Neuron (in vitro differentiated cells): ENCODE measurements around the gene CD302.

Experiments
- H2AFZ ChIP-seq: one replicate; pipeline ENCODE4 v1.6.1; 2013; ENCODE audit warnings: low read depth, mild to moderate bottlenecking, inconsistent platforms, low read length, moderate library complexity
- H3K27me3 ChIP-seq: one replicate; pipeline ENCODE4 v1.6.1; 2013; ENCODE audit warnings: low read length; ENCODE audit not compliant: insufficient read depth
- H3K36me3 ChIP-seq: one replicate; pipeline ENCODE4 v1.6.1; 2013; ENCODE audit warnings: low read length; ENCODE audit not compliant: insufficient read depth
- H3K4me1 ChIP-seq: one replicate; pipeline ENCODE4 v1.6.1; 2013; ENCODE audit warnings: low read length; ENCODE audit not compliant: insufficient read depth
- H3K4me3 ChIP-seq: 2 replicates; pipeline ENCODE4 v1.5.1; 2013; ENCODE audit warnings: mild to moderate bottlenecking, low read length, moderate library complexity
- H3K9me3 ChIP-seq: one replicate; pipeline ENCODE4 v1.6.1; 2013; ENCODE audit warnings: low read length

The CD302 gene

DNA sequence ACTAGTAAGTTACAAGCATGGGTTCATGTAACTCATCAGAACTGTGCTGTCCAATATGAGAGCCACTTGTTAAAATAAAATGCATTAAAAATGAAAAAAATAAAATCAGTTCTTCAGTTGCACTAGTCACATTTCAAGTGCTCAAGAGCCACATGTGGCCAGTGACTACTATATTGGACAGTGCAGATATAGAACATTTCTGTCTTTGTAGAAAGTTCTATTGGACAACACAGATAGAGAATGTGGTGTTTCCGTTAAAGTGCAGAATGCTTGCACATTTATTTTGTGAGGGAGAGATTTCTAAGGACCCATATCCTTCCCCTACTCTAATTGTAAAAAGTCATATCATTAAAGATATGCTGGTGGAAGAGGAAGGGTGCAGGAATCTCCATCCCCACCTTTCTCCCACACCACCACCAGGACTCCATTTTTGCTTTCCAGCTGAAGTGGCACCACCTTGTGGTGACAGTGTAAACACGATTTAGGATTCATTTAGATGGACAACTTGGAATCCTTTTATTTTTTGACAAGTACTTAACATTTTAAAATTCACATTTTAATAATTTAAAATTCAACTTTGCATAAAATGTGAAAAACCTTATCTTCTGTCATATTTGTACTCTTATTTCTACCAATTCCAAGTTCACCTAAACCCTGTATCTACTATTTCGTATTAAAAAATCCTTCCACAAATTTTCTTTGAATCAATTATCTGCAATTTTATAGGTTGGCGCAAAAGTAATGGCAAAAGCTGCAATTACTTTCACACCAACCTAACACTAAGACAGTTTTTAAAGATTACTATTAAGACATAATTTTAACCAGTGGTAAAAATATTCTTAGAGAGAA lies 9.4 kb upstream of the CD302 start:
- Histone ChIP-seq H3K4me1 (peaks cover 5% of the 10 kb centered on the region), H3K27me3 (no peaks in the 10 kb centered on the region), H3K4me3 (no peak overlapping the region), H3K36me3 (no peaks in the 10 kb centered on the region), H3K9me3 (no peaks in the 10 kb centered on the region), H2AFZ (no peak overlapping the region)

DNA sequence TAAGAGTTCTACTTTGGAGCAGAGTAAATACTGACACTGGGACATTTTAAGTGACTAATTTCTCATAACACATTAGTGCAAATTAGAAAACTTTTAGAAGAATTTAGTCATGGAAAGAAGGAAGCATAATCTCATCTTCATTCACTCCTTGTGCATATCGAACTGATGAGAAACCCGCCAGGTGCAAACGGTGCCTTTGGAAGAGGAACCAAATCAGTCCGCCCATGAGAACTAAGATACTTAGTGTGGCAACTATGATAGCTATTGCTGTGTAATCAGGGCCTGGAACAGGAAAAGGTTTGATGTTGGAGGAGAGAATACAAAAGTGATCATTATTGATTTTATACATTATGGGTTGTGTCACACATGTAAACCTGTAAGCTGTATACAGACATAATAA lies 6.9 kb upstream of the CD302 start:
- Histone ChIP-seq H2AFZ (no peak overlapping the region), H3K9me3 (no peaks in the 10 kb centered on the region), H3K27me3 (no peaks in the 10 kb centered on the region), H3K4me1 (no peaks in the 10 kb centered on the region), H3K36me3 (no peaks in the 10 kb centered on the region), H3K4me3 (no peak overlapping the region)

DNA sequence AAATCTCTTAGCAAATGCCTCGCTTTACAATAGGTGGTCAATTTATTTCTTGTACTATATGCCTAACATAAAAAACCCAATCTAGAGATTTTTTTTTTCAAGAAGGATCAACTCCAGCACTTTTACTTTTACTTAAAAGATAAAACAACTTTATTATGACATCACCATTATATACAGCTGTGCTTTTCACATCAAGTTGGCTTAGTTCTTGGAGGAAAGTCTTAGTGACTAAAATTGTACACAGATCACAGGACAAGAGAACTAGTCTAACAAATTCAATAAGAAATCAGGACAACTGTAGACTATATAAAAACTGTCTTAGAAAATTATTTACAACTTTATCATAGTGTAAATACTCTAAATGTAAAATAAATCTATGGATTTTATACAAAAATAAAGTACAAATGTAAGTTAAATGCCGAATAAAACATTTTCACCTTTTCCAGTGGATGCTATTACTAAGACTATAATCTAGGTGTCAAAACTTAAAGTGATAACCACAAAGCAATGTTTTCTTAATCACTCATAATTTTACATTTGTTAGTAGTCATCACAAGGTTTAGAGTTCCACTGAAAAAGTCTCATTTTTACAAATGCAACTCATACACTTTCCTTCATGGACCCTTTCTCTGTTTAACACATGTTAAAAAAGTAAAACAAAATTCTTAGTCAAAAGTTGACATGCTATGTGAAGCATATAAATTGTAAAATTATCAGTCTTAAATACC lies 5.4 kb upstream of the CD302 start:
- Histone ChIP-seq H3K36me3 (no peaks in the 10 kb centered on the region), H3K9me3 (no peaks in the 10 kb centered on the region), H2AFZ (no peak overlapping the region), H3K4me1 (no peaks in the 10 kb centered on the region), H3K27me3 (peaks cover 6% of the 10 kb centered on the region), H3K4me3 (no peak overlapping the region)

DNA sequence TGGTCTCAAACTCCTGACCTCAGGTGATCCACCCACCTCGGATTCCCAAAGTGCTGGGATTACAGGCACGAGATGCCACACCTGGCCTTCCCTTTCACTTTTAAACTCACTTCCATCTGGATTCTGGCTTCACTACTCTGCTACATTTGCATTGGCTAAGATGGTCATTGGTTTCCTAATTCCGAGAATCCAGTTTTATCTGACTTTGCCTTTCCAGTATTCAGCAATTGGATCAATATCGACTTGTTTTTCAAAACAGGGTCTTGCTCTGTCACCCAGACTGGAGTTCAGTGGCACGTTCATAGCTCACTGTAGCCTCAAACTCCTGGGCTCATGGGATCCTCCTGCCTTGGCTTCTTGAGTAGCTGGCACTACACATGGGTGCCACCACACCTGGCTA lies 4.7 kb upstream of the CD302 start:
- Histone ChIP-seq H2AFZ (no peak overlapping the region), H3K4me3 (no peak overlapping the region)

DNA sequence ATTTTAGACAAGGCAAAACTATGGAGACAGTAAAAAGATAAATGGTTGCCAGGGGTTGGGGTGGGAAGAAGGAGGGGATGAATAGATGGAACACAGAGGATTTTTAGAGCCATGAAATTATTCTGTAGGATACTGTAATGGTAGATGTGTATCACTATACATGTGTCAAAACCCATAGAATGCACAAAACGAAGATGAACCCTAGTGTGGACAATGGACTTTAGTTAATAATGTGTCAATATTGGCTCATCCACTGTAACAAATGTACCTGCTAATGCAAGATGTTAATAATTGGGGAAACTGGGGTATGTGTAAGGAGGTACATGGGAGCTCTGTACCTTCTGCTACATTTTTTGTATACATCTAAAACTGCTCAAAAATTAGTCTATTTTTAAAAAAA lies 1.8 kb upstream of the CD302 start:
- H3K4me3 ChIP-seq = no peak overlapping the region
- no peaks in the 10 kb centered on the region for H3K9me3 ChIP-seq
- no peaks in the 10 kb centered on the region for H3K36me3 ChIP-seq
- no peak overlapping the region for H2AFZ ChIP-seq
- H3K27me3 ChIP-seq = peaks cover 18% of the 10 kb centered on the region
- no peaks in the 10 kb centered on the region for H3K4me1 ChIP-seq

More for the DNA sequence above, 4.7 kb upstream of the CD302 start:
- no peaks in the 10 kb centered on the region for H3K4me1 ChIP-seq
- peaks cover 9% of the 10 kb centered on the region for H3K27me3 ChIP-seq
- no peaks in the 10 kb centered on the region for H3K9me3 ChIP-seq
- H3K36me3 ChIP-seq = no peaks in the 10 kb centered on the region

DNA sequence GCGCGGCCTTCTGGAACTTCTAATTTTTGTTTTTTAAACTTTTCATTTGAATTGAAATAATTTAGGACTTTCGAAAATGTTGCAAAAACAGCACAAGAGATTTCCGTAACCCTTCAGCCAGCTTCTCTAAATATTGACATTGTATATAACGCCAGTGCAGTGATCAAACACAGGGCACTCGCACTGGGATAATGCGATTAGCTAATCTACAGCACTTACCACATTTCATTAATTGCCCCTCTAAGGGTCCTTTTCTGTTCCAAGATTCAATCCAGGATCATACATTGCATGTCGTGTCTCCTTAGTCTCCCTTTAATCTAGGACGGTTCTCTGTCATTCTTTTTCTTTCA lies 343 bp upstream of the CD302 start:
- no peaks in the 10 kb centered on the region for H3K4me1 ChIP-seq
- H3K36me3 ChIP-seq = no peaks in the 10 kb centered on the region
- H3K4me3 ChIP-seq = no peak overlapping the region
- no peak overlapping the region for H2AFZ ChIP-seq
- peaks cover 18% of the 10 kb centered on the region for H3K27me3 ChIP-seq
- H3K9me3 ChIP-seq = no peaks in the 10 kb centered on the region

DNA sequence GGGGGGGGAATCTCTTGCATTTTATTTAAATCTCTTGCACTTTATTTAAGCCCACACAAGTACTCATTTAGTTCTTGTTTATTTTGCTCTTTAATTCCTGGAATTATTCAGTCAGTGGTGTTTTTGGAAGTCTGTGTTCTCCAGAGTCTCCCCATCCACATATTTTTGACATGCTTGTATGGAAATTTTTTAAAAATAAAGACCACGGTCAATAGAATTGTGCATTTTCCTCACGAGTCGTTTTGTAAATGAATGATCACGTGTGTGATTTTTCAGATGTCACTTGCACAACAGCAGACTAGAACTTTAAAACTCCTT lies 824 bp downstream of the CD302 start:
- no peaks in the 10 kb centered on the region for H3K4me1 ChIP-seq
- no peak overlapping the region for H3K4me3 ChIP-seq
- H3K27me3 ChIP-seq = peaks cover 18% of the 10 kb centered on the region
- no peak overlapping the region for H2AFZ ChIP-seq
- H3K36me3 ChIP-seq = no peaks in the 10 kb centered on the region
- no peaks in the 10 kb centered on the region for H3K9me3 ChIP-seq

DNA sequence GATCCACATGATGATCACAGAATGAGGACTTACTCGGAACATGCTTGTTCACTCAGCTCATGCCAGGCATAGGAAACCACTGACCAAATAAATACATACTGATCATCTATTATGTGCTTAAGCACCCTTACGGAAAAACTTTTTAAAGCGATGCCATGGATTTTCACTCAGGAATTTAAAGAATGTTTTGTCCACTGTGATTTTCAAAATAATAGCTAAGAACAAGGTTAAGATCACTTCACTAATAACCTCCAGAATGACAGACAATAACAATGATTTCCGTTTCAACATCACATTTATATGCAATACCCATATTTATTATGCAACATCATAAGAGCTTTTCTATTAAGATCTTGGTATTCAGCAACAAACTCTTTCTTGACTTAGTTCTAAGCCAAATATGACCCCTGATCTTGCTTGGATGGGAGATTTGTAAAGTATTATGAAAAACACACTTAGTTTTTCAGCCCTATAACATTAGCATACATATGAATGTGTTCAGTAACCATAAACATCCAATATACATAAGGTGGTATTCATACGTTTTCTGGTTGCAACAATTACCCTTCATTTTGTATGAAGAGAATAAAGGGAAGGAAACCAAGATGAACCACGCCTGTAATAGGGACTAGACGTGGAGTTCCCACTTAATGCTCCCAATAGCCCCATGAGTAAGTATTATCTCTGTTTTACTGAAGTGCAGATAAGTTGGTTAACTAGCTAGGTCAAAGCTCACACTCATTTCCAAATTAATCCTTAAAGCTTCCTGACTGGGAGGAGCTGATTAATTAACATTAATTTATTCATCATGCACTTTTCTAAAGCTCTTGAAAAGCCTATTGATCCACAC lies 1.9 kb downstream of the CD302 start:
- Histone ChIP-seq H3K36me3 (no peaks in the 10 kb centered on the region), H3K4me3 (no peak overlapping the region), H3K4me1 (no peaks in the 10 kb centered on the region), H3K9me3 (no peaks in the 10 kb centered on the region), H2AFZ (no peak overlapping the region), H3K27me3 (peaks cover 18% of the 10 kb centered on the region)

DNA sequence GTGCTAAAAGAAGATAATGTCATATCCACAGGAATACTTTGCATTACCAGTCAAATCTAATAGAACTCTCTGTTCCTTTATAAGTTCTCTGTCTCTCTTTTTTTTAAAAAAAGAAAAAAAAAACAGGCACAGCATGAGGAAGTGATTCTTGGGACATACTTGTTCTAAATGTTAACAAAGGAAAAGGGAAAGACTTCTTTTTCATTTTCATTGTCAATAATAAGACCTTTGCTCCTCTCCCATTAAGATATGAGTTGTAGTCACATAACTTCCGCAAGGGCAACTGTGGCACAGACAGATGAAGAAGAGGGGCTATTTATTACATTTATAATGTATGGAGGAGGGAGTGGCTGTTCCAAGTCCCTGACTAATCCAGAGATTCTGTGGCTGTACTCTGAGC lies 4.7 kb downstream of the CD302 start:
- H3K9me3 ChIP-seq = no peaks in the 10 kb centered on the region
- H3K4me1 ChIP-seq = no peaks in the 10 kb centered on the region
- H2AFZ ChIP-seq = no peak overlapping the region
- no peak overlapping the region for H3K4me3 ChIP-seq
- H3K27me3 ChIP-seq = peaks cover 12% of the 10 kb centered on the region
- no peaks in the 10 kb centered on the region for H3K36me3 ChIP-seq

DNA sequence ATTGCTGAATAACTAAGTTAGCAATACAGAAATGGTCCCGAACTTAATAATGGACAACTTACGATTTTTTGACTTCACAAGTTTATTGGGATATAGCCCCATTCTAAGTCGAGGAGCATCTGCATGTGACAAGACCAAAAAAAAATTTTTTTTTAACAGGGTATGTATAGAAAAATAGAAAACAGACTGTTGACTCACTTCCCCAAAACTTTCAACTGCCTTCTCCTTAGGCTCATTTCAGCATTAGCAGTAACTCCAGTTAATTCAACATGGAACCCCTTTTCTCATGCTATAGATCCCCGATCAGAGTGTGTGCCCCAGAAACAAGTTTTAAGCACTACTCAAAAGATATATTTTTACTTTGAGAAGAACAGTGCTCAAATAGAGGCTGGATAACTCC lies 5.4 kb downstream of the CD302 start:
- no peak overlapping the region for H3K4me3 ChIP-seq
- H3K4me1 ChIP-seq = no peaks in the 10 kb centered on the region
- no peaks in the 10 kb centered on the region for H3K36me3 ChIP-seq
- no peaks in the 10 kb centered on the region for H3K9me3 ChIP-seq
- peaks cover 7% of the 10 kb centered on the region for H3K27me3 ChIP-seq
- no peak overlapping the region for H2AFZ ChIP-seq

DNA sequence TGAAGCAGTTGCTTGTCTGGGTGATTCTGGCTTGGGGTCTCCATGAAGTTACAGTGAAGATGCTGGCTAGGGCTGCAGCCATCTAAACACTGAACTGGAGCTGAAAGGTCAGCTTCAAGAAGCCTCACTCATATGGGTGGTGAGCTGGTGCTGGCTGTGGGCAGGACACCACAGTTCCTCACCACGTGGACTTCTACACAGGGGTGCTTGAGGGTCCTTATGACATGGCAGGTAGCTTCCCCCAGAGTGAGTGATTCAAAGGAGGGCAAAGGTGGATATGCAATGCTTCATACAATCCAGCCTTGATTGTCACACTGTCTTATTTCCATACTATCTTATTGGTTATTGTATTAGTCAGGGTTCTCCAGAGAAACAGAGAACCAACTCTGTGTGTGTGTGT lies 6.0 kb downstream of the CD302 start:
- H3K9me3 ChIP-seq = no peaks in the 10 kb centered on the region
- no peaks in the 10 kb centered on the region for H3K36me3 ChIP-seq
- no peak overlapping the region for H2AFZ ChIP-seq
- H3K4me1 ChIP-seq = no peaks in the 10 kb centered on the region
- no peak overlapping the region for H3K4me3 ChIP-seq
- H3K27me3 ChIP-seq = peaks cover 7% of the 10 kb centered on the region

DNA sequence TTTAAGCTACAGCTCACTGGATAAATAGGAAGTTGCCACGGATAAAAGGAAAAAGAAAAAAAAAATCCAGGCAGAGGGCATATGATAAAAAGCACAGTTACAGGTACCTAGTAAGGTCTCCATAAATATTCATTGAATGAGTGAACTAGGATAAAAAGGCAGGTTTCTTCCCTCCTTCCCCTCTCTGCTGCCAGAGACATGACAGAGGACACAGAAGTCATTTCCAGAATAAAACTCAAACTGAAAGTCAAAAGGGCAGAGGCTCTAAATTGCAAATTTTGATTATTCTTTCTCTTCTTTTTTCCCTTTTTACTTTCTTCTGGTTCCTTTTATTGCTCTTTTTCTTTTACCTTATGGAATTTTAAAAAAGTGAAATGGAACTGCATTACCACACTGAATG lies 7.7 kb downstream of the CD302 start:
- Histone ChIP-seq H2AFZ (no peak overlapping the region), H3K9me3 (no peaks in the 10 kb centered on the region), H3K36me3 (no peaks in the 10 kb centered on the region), H3K4me3 (no peak overlapping the region), H3K27me3 (no peaks in the 10 kb centered on the region), H3K4me1 (no peaks in the 10 kb centered on the region)

DNA sequence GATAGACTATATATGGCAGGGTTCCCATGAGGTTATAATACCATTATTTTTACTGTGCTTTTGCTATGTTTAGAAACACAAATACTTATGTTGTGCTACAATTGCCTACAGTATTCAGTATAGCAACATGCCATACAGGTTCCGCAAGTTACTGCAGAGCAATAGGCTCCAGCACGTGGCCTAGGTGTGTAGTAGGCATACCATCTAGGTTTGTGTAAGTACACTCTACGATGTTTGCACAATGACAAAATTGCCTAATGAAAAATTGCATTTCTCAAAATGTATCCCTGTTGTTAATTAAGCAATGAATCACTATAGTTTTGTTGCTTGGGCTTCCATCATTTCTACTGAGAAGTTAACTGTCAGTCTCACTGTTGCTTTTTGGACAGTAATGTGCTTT lies 9.8 kb downstream of the CD302 start:
- no peaks in the 10 kb centered on the region for H3K4me1 ChIP-seq
- H3K27me3 ChIP-seq = no peaks in the 10 kb centered on the region
- H2AFZ ChIP-seq = no peak overlapping the region
- H3K36me3 ChIP-seq = no peaks in the 10 kb centered on the region
- no peak overlapping the region for H3K4me3 ChIP-seq
- no peaks in the 10 kb centered on the region for H3K9me3 ChIP-seq
